Fibroblast of the conjunctiva (primary cell): Measurements from ENCODE around the gene MACROD2.
A peak's percentile ranks its signal among the peaks of the same experiment; 100 is the strongest.
"Not testable (repeated sequence)": the region's sequence is repeated elsewhere in the genome, so short reads cannot be mapped to it uniquely, and the experiment has no call there.

Source experiments
- DNase-seq: peaks from one replicate; pipeline ENCODE4 v3.0.0-alpha.2; 2010; ENCODE audit warnings: low read depth

Gene MACROD2

DNA sequence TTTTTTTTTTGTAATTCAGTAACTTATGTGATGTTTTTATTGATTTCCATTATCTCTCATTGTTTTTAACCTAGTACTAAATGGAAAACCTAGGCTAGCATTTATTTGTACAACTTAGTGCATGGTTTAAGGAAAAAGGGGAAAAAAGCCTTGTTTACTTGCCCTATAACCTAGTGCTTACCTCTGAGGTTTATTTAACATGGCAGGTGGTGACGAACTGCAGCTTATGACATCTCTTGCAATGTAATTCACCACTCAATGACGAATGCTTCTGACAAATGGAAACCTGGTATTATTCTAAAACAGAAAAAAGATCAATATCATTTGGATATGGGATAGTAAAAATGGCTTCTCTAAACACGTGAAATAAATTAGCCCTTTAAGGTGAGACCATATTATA is 960.7 kb downstream of the MACROD2 start:
- no peak for DNase-seq

DNA sequence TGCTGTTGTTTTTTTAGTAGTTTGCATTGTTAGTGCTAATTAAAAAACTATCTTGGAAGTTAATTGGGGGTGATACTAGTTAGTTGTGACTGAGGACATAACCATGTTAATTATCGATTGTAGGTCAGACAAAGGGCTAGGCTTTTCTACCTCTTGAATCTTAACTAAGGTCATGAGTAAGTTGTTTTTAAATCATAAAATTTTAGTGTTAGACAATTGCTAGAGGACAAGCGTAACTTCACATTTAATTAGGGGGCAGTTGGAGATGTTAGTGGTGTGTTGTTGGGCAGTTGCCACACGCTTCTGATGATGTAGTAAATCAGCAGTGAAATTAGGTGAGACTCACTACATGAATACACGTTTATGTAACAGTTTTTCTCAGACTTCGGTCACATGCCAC is 961.2 kb downstream of the MACROD2 start:
- DNase-seq = no peak

DNA sequence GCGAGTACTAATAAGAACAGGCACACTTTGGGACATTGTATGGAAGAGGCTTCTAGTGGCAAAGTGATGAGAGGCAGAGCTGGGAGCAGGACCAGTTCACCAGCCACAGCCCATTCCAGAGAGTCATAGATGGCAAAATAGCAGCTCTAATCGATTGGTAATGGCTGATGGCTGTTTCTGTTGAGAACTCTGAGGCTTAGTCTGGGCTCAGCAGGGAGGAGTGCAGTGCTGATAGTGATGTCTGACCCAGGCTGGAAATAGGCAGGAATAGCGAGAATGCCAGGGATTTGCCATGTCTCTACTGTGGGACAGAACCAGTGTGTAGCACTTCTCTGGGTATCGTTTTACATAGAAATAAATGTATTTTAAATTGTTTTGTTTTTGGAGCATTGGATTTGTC is 962.1 kb downstream of the MACROD2 start:
- no peak for DNase-seq

DNA sequence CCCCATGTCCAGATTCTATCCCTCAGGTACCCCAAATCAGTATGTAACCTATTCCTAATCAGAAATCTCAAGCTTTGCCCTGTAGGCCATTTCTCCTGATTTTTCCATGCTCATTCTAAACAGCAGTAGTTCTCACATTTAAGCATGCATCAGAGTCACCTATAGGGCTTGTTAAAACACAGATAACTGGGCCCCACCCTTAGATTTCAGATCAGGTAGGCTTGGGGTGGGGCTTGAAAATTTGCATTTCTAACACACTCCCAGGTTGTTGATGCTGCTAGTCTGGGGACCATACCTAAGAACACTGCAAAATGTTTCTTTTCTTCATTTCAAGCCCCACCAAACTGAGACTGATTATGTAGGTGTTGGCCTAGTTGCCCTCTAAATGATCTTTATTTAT is 963.3 kb downstream of the MACROD2 start:
- DNase-seq = no peak

DNA sequence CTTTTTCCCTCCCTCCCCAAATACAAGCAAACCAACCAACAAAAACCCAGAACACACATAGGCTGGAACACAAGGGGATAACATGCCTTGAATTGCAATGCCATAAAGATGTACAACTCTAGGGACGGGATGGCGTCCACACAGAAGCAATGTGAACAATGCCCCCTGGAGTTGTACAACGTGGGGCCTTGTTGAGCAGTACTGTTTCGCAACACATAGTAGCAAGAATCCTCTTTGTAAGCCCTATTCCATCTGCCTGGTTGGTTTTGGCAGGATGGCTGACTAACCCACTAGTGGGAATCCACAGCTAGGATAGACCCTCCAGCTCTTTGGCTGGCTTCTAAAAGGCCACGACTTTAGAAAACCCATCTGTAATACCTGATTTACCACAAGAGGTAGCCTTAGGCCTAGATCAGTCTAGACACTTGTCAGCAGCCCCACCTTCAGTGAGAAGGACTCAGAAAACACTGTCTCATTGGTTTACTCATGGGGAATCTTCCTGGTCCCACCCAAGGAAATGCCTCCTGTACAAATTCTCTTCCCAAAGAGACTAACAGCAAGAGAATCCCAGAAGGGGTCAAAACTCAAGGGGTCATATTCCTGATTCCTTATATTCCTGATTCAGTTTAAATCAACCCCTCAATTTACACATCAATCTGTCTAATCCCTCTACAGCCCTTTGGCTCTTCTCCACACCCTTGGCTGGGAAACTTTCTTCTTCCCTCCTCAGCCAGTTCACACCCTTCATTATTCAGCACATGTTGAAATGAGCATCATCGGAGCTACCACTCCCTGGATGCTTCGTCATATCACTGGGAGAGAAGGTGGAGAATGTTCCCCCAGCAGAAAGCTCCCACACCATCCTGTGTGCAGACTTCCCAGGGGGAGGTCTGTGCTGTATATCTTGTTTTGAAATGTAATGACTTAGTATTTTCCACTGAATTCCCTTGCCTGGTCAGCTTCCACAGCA is 964.5 kb downstream of the MACROD2 start:
- no peak for DNase-seq

DNA sequence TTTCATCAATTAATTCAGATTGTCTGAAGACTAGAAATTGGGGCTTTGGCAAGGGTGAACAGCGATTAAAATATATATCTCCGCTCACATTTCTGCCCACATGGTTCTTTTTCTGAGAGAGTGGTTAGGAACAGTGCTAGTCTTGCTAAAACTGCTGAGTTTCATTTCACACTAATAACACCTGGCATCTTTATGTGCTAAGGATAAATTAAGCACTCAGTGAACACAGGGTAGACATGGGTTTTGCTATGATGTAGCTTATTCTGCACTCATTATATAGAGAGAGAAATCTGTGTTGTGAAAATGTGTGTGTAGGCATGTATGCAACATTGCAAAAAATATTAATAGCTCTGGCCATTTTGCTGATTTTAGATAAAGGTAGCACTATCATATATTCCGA is 965.5 kb downstream of the MACROD2 start:
- no peak for DNase-seq

DNA sequence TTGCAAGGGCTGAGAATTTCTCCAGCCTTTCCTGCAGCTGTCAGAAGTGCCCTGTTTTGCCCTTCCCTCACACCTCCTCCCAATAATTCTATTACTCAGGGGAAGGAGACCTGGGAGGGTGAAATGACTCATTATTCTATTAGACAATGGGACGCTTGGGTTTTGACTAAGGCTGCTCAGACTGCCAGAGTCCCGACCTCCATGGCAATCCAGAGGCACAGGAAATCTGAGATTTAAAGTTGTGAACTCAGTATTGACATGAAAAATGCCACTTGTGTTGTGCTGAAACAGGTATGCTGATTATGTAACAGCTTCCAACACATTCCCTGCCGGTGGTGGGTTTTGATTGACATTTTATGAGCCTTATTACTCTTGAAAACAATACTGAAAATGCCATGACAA is 967.9 kb downstream of the MACROD2 start:
- DNase-seq = no peak

DNA sequence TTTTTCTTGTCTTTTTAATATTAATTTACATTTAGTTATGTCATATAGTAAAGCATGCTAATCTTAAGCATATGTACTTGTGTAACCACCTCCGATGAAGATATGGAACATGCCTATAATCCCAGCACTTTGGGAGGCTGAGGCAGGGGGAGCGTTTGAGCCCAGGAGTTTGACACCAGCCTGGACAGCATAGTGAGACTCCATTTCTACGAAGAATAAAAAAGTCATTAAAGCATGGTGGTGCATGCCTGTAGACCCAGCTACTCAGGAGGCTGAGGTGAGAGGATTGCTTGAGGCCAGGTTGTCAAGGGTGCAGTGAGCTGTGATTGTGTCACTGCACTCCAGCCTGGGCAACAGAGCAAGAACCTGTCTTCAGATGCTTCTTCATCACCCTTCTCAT is 970.9 kb downstream of the MACROD2 start:
- no peak for DNase-seq

DNA sequence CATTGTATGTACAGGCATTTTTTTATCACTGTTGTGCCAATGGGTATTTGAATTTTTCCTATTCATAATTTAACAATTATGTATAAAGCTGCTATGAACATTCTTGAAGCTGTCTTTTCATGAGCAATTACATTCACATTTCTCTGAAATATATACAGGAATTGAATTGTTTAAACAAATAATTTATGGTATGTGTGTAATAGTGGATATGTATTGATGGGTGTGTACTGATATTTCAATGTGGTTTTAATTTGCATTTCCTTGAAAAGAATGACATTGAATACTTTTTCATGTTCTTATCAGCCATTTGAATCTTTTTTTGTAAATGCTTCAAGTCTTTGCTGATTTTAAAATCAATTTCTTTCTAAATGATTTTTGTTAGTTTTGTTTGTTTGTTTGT is 971.5 kb downstream of the MACROD2 start:
- DNase-seq = no peak

DNA sequence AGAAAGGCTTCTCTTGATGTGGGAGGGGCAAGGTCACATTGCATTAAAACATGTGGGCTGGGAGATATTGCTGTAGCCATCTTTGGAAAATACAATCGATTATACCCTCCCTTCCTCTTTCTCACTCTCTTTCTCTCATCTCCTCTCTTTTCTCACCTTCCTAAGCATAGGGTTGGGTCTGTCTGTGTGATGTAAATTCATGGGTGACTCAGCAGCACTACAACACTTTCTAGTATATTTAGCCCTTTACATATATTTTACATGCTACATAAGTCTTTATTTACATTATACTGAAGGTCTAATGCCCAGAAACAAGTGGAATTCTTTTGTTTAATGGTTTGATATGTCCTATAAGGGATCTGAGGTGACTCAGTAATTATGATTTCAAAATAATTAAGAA is 976.9 kb downstream of the MACROD2 start:
- no peak for DNase-seq

DNA sequence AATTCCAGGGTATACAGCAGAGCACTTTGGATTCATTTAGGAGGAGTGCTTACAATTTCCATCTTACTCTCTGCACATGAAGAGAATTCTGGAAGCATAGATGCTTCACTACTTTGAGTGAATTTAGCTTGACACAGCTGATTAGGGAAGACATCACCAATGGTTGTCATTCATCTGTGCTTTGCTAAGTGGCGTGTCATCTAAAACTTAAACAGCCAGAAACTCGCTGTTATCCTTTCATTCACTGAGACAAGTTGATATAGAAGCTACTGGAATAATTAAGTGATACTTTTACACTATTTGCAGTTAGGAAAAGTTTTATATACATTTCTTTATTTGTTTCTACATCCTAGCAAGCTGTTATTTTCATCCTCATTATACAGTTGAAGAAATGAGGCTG is 977.4 kb downstream of the MACROD2 start:
- no peak for DNase-seq

DNA sequence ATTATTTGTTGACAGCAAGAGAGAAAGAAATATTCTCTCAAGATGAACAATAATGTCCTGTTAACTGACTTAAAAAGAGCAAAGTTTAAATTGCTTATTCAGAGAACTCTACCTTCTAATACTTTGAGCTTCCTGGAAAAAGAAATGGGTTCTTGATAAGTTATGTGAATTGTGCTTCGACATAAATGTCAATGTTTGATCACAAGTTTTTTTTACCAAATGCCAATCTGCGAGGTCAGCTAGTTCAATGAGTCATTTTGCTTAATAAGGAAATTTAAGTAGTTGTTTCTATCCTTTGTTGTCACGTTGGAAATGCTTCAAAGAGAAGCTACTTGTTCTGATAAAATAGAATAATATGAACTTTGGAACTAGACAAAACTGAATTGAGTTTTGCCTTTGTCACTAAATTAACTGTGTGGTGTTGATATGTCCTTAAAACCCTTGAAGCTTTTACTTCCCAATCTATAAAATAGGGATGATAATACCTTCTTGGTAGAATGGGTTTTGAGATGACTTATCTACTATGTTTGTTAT is 984.2 kb downstream of the MACROD2 start:
- DNase-seq = no peak

DNA sequence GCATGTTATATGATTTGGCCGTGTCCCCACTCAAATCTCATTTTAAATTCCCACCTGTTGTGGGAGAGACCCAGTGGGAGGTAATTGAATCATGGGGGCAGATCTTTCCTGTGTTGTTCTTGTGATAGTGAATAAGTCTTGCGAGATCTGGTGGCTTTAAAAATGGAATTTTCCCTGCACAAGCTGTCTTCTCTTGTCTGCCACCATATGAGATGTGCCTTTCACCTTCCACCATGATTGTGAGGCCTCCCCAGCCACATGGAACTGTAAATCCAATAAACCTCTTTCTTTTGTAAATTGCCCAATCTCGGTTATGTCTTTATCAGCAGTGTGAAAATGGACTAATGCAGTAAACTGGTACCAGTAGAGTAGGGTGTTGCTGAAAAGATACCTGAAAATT is 986.2 kb downstream of the MACROD2 start:
- DNase-seq = not testable (repeated sequence)

DNA sequence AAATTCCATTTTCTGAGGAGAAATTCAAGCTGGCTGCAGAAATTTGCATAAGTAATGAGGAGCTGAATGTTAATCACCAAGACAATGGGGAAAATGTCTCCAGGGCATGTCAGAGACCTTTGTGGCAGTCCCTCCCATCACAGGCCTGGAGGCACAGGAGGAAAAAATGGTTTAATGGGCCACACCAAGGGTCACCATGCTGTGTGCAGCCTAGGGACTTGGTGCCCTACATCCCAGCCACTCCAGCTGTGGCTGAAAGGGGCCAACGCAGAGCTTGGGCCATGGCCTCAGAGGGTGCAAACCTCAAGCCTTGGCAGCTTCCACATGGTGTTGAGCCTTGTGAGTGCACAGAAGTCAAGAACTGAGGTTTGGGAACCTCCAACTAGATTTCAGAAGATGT is 987.0 kb downstream of the MACROD2 start:
- not testable (repeated sequence) for DNase-seq

DNA sequence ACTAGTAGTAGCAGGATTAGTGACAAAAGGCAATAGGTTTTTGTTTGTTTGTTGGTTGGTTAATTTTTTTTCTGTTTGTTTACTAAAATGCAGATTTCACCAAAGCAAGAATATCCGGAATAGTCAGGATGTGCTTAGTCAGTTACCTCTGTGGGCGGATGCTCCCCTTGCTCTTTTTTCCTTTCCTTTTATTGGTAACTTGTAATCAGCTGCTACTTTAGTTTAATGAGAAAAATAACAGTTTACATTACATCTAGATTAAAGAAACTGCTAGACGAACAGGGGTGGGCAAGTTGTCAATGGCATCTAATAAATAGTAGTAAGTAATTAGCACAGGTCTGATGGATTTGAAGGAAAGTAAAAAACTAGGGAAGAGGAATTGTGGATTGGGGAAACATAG is 989.0 kb downstream of the MACROD2 start:
- DNase-seq = no peak

DNA sequence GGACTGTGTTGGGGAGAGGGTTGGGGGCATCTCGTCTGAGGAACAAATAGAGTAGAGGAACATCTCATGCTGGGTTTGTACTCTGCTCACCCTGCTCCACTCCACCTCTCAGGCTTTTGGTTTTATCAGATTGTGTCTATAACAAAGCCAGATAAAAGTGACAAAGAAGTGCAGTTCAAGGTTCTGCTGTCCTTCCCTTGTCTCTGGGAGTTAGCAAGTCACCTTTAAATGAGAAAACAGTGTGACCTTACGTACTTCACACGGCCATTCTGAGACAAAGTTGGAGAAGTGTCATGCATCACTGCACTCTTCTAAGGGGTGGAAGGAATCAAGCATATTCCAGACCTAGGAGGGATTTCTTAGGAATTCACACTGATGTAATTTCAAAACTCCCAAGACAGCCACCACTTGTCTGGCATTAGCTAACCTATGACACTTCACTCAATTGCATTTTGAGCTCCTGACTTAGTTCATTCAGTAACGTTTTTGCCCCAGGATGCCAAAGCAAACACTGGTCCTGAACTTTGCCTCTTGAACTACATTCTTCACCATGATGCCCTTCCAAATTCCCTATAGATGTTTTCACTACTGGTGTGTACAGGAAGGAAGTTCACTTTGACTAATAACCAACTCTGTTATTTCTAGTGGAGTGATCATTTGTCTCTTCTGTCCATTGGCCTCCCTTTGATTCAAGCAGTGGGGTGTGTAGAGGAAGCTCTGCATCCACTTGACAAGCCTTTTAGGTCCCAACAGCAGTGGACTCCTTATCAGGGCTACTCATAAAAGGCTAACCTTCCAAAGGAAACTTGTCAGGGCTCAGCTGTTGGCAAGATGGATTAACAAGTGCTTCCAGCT is 989.7 kb downstream of the MACROD2 start:
- DNase-seq = no peak

DNA sequence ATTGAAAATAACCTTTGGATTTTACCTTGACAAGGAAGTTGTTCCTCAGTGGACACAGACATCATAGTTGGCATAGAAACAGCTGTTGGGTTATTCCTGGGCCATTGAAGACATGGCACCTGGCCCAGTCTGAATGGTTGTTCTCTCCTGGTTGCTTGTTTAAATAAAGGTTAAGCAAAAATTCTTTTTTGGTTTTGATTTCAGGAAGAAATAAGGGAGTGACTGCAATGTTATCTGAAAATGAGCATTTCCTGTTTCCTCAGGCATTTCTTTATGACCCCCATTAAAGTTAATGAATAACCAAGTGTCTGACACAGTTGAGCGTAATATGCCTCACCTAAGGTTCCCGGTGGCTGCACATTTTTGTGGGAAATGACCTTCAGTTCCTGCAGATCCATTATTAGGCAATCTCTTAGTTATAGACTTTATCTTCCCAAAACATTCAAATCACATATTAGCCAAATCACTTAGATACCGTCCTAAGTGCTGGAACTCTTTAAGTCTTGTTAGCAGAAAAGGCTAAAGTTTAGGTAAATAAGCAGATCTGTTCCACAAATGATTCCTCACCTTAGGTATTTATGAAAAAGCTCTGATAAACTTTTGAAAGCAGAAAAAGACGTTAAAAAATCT is 990.8 kb downstream of the MACROD2 start:
- DNase-seq = no peak

DNA sequence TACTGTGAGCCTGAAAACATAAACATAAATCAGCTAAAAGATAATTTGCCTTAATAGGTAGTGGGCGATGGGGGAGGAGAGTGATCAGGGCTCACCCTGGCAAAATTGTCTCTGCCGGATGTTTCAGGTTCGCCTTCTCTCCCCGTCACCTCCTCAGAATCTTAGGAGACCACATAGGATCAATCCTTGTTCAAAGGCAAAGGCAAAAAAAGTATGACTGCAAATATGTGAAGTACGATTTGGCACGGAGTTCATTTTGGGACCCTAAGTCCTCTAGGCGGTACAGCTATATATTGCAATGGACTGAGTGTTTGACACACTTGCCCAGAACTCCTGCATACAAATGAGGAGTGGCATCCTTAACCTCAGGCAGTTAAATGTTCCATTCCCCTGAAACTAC is 991.3 kb downstream of the MACROD2 start:
- DNase-seq = no peak

DNA sequence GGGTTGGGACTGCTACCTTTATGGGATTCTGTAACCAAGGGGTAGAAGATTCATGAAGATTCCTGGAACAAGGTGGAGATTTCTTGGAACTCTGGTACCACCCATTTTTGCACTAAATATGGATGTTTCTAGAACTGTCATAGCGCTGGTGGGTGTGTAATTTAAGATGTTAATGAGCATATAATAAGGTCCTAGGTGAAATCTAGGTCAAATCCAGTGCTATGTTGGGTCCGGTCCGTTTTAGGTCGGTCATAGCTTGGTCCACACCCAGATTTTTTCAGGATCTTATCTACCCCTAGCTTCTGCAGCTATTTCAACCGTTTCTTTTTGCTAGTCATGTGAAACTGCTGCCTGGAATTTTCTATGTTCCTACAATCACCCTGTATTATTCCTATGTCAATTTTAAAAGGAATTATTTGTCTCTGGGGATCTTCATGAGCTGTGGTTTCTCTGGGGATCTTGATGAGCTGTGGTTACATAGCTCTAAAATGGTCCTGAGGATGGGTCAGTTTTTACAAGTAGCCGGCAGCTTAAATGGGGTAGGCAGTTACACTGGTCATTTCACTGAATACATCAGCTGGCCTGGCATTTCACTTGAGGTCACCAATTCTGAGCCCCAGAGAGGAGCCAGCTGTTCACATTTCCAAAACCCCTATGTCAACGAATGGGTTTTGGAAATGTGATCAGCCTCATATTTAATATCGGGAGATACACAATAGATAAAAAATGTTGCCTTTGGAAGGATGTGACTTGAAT is 994.4 kb downstream of the MACROD2 start:
- DNase-seq = no peak

DNA sequence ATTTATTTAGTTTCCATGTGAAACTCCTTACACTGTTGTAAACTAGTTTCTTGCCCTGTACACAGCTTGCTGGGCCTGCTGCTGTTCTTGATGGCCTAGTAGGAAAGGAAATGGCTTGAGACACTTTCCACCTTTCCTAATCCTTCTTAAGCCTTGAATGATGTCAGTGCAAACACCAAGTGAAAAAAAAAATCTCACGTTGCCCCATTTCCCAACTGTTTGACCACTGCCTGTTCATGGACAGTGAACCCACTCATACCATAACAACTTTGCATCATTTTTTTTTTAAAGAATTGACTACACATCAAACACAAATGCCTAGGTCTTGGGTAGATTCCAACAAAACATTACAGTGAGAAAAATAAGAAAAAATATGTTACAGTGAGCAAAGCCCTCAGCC is 995.7 kb downstream of the MACROD2 start:
- no peak for DNase-seq

DNA sequence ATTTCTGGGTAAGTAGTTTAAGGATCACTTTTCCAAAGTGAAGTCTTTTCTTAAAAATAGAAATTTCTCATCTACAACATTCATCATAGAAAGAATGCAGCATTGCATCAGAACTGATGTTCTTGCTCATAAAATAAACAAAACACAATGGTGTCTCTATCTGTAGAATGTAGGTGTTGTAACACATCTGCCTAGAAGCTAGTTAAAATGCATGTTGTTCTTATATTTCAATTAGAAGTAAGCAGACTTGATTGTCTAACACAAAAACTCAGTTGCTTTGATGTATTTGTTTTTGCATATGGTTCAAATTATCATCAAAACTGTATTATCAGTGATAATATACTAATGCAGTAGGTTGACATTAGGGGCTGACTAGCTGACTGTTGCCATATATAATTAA is 996.8 kb downstream of the MACROD2 start:
- peak; percentile 40 for DNase-seq

DNA sequence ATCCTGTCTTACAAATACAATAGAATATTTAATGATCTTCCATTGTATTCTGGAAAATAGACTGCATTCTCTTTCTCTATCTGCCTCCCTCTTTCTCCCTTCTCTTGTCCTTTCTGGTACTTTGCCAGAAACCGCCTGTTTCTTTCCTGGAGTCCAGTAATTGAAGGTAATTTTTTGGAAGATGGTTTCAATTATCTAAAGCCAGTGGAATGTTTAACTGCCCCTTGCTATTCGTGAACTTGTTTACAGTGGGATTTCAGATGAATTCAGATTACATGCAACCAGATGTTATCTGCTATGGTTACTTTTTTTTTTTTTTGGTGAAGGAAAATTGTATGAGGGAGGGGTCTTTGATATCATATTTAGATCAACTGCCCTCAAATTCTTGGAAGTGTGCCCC is 997.6 kb downstream of the MACROD2 start:
- DNase-seq = peak; percentile 36
